ELR (cell line): ENCODE data around the gene ZNF148.
A peak's percentile ranks its signal among the peaks of the same experiment; 100 is the strongest.
"Not testable (repeated sequence)": the region's sequence is repeated elsewhere in the genome, so short reads cannot be mapped to it uniquely, and the experiment has no call there.

Experiments
- DNase-seq: peaks from one replicate; pipeline ENCODE4 v3.0.0-alpha.2; 2015; ENCODE audit warnings: low read depth

ZNF148 gene

DNA sequence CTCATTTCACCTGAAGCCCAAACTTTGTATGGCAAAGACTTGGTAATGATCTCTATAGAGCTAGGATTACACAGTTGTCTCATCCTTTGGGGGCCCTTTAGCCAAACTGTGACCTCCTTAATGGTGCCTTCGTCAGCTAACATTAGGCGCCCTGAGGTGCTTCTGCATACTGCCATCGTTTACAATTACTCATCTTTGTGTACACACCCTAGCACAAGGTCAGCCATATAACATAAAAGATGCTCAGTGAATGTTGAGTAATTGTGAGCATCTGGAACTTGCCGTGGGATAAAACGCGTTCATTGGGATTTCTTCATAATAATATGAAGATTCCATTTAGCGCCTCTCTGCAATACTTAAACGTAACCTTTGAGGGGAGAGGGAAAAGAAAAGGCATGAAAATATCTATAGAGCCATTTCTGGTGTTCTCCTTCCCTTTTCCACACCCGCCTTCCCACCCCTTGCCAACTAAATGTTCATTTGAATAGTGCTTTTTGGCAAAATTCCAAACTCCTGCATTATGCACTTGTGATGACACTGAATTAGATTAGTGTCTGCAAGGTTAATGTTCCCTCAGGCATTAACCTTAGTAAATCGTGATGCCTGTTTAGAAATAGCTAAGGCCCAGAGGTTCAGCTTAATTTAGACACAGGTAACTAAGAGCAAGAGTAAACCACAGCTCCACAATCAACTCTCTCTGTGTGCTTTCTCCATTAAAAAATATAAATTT is 990 bp upstream of the ZNF148 start:
- DNase-seq = peak; percentile 81

DNA sequence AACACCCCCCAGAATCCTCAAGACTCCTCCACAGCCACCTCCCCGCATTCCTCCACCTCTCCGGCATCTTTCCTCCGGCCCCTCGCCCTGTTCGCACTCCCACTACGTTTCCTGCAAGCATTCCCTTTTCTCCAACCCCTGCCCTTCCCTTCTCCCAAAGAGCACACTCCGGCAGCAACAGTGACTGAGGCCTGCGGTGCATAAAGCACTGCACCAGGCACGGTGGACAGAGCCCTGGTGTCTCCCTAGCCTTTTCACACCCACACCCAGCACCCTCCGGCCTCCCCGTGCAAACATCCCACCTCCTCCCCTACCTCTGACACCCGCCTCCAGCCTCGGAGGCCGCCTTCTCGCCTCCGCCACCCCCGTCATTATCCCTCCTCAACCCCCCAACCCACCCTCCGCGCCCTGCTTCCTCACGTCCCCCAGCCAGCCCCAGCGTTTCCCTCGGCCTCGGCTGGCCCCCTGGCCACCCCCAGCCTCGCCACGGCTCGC is 577 bp downstream of the ZNF148 start:
- peak; percentile 61 for DNase-seq

DNA sequence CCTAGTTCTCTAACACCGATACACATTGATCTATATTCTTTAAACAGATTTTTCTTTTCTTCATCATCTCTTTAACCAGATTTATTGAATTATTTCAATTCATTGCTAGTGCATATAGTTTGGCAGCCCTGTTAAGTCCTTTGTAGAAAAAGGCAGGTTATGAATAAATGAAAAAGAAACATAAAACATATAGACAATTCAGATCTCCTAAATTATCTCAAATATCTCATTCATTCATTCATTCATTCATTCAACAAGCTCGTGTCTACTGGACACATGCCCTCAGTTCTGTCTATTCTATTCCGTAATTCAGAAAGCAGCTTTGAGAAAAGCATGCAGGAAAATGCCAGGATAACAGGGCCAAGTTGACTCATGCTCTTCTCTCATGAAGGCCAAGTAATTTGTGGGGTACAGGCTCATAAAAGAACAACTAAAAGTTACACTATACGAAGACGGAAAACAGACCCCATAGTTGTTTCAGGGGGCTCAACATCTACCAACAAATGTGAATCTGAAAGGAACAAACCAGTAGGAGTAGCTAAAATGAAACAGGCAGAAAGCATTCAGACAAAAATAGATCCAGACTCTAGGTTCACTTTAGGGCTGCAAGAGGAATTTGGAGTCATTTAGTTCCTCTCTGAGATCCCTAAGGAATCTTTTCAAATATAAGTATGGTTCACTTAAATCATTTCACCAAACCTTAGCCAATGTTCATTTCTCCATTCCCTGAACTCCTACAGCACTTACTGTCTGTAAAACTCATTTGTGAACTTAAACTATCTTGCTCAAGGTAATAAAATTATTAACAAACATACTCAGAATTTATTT is 7.5 kb downstream of the ZNF148 start:
- DNase-seq = peak; percentile 28

DNA sequence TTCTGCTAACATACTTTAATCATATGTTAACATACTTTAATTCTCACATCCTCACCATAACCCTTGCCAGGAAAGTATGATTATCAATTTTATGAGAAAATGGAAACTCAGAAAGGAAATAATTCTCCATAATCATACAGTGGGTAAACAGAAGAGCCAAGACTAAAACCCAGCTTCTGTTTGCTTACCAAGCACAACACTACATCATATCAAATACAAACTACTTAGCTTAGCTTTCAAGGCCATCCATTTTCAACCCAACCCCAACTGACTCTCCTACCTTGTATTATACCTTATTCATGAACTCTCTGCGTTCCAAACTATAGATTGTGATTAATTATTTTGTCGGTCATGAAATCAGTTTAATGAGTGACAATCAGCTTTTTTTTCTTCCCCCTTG is 9.0 kb downstream of the ZNF148 start:
- no peak for DNase-seq

- DNase-seq = no peak
Measured at GRCh38 chr3:125359700-125360099, 15.4 kb downstream of the ZNF148 start.

DNA sequence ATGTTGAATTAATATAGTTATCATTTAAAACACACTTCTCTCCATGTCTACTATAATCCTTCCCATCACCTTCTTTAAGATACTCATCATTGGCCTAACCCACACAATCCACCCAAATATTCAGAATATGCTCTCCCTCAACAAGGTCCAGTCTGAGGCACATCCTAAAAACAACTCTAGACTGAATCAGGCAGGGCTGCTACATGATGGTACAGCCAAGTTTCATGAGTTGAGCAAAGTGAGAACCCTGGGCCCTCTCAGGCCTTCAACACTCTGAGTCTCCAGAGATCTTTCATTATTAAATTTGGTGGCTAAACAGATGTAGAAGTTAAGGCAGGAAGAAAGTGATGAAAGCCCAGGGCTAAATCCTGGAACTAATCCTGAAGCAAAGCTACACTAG is 16.2 kb downstream of the ZNF148 start:
- DNase-seq = no peak

DNA sequence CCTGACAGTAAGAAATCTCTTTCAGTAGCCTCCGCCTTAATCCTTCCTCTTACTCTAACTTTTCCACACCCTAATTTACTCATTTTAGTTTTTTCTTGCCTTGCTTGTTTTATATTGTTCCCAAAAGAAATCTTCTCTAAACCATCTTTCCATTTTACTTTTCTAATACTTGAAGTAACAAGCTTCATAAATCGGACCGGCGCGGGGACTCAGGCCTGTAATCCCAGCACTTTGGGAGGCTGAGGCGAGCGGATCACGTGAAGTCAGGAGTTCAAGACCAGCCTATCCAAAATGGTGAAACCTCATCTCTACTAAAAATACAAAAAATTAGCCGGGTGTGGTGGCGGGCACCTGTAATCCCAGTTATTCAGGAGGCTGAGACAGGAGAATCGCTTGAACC is 17.3 kb downstream of the ZNF148 start:
- DNase-seq = no peak

DNA sequence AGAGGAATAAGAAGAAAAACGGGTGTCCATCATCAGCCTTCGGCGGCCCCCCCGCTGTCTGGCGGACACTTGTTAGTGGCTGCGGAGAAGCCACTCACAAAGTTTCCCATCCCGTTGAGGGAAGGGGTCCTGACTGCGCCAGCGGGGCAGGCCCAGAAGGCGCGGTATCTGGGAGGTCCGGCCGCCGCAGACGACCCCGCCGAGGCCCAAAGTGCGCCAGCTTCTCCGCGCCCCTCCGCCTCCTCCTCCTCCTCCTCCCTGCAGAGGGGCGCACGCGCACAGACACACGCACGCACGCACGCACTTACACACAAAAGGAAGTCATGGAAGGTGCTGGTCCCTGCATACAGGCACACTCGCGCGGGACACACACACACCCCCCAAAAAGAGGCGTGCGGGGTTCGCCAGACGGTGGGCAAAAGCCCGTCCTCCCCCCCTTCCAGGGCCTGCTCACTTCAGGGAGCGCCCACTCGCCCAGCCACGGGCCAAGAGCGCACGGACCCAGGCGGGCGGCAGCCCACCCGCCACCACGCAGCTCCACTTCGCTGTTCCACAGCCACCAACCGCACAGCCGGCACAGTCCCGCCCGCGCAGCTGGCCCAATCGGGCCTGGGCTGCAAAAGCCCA is 18.0 kb downstream of the ZNF148 start:
- DNase-seq = peak; percentile 61

DNA sequence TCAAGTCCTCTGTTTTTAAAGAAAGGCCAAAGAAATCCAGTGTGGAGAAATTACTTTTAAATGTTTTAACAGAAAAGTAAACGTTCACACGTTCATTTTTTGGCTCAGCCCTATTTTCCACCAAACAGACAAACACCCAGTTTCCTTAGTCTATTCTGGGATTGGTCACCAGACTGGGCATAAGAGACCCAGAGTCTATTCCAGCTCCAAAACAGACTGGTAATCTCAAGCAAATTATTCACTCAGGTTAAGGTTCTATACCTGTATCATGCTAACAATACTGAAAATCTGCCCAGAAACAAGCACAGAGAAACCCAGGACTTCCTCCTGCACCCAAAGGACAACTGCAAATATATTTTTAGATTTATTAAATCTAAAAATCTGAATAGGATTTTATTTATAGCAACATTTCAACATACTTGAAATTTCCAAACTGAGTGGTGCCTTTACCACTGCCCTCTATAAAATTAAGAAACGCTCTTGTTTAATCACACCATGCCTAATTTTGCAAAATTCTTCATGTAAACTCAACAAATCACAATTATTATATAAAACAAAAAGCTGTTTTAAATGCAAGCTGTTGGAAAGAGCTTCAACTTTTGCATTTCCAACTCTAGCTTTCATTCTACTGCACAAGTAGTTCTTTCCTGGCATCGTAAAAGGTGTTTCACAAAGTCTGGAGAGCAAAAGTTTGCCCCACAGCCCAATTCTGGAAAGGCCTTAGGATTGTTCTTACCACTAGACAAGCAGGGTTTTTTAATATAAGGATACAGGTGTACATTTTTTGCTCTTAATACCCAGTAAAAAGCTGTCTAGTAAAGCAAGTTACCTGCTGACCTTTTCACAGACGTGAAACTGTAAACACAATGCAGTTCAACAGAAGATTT is 18.7 kb downstream of the ZNF148 start:
- no peak for DNase-seq

GRCh38 chr3:125353659-125354058 is 21.5 kb downstream of the ZNF148 start:
- DNase-seq = no peak

- no peak for DNase-seq
Measured at GRCh38 chr3:125353128-125353527, 22.0 kb downstream of the ZNF148 start.

DNA sequence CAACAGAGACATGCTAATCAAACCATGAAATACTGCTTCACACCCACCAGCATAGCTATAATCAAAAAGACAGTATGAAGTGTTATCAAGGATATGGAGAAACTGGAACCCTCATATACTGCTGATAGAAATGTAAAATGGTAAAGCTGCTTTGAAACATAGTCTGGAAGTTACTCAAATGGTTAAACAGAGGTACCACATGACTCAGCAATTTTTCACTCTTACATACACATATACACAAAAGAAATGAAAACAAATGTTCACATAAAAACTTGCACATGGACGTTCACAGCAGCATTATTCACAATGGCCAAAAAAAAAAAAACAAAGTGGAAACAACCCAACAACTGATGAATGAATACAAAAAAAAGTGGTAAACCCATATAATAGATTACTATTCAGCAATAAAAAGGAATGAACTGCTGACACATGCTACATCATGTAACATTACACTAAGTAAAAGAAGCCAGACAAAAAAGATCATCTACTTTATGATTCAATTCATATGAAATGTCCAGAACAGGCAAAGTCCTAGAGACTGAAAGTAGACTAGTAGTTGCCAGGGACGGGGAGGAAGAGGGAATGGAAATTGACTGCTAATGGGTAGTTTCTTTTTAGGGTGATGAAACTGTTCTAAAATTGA is 23.2 kb downstream of the ZNF148 start:
- peak; percentile 39 for DNase-seq

- no peak for DNase-seq
Measured at GRCh38 chr3:125351152-125351551, 24.0 kb downstream of the ZNF148 start.

DNA sequence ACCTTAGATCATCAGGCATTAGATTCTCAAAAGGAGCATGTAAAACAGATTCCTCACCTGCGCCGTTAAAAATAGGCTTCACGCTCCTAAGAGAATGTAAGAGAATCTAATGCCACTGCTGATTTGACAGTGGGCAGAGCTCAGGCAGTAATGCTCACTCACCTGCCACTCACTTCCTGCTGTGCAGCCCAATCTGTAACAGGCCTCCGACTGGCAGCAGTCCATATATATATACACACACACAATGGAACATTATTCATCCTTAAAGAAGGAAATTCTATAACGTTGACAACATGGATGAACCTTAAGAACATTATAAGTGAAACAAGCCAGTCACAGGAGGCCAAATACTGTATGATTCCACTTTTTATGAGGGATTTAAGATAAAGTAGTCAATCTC is 24.5 kb downstream of the ZNF148 start:
- peak; percentile 32 for DNase-seq

DNA sequence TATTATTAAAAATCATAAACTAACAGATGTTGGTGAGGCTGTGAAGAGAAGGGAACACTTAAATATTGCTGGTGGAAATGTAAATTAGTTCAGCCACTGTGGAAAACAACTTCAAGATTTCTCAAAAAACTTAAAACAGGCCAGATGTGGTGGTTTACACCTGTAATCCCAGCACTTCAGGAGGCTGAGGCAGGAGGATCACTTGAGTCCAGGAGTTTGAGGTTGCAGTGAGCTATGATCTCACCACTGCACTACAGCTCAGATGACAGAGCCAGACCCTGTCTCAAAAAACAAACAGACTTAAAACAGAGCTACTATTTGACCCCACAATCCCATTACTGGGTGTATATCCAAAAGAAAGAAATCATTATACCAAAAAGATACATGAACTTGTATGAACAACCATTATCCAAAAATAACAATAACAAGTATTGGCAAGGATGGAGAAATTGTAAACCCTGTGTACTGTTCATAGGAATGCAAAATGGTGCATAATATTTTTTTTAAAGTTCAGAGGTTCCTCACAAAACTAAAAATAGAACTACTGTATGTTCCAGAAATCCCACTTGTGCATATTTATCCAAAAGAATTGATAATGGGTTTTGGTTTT is 25.5 kb downstream of the ZNF148 start:
- no peak for DNase-seq

DNA sequence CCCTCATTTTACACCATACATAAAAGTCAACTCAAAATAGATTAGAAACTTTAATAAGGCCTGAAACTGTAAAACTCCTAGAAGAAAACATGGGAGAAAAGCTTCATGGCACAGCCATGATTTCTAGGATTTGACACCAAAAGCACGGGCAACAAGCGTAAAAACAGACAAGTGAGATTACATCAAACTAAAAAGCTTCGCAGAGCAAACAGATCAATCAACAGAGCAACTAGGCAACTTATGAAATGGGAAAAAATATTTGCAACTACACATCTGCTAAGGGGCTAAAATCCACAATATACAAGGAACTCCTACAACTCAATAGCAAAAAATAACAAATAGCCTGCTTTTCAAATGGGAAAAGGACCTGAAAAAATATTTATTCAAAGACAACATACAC is 26.1 kb downstream of the ZNF148 start:
- no peak for DNase-seq

DNA sequence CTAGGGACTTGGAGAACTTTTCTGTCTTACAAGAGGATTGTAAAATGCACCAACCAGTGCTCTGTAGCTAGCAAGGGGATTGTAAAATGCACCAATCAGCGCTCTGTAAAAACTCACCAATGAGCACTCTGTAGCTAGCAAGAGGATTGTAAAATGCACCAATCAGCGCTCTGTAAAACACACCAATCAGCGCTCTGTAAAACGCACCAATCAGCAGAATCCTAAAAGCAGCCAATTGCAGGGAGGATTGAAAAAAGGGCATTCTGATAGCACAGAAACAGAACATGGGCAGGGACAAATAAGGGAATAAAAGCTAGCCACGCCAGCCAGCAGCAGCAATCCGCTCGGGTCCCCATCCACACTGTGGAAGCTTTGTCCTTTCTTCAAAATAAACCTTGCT is 31.8 kb downstream of the ZNF148 start:
- not testable (repeated sequence) for DNase-seq

- no peak for DNase-seq
Measured at GRCh38 chr3:125340121-125340520, 35.0 kb downstream of the ZNF148 start.

- DNase-seq = no peak
Measured at GRCh38 chr3:125337506-125337905, 37.6 kb downstream of the ZNF148 start.

GRCh38 chr3:125334675-125335560 is 40.2 kb downstream of the ZNF148 start:
- no peak for DNase-seq
